Measurements from ENCODE around the gene UBTD1. TPM values are rescaled to one million over a fixed set of nuclear protein-coding genes. Genes with fewer than 3 reads are reported as not detected.

UBTD1 gene
- total RNA-seq, 2 experiments from 2014 or later: 1.6 to 2.1 TPM

DNA sequence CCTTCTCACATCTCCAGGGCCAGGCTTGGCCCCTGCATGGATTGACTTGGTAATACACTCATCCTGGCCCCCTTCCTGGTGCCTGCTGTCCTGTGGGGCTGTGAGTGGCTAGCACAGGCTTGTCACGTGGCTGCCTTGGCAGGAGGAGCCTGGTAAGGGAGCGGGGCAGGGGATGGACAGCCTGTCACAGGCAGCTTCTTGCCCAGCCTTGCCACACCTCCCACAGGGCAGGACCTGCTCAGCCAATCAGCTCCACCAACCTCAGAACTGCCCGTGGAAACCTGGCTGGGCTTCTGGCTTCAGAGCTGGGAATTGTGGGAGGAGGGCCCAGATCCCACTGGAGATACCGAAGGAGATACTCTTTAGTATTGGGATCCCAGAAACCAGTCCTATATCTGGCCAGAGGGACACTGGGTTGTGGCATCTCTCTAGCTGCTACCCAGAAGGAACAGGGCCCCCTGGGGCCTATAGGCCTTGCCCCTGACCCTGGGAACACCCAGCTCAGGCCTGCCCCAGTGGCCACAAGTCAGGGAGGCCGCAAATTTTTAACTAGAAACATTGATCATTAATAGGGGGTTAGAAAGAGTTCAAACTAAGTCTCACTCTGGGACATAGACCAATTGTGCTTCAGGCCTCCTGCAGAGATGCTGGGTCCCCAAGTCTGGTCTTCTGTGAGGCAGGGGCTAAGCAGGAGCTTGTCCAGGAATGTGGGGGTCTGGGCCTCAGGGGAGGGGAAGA is 85.5 kb downstream of the UBTD1 start, which contains the start of gene HOGA1:
Gene HOGA1 (plus strand): TSS at position 330 of the 738 bp plus-strand sequence. CDS start 315 bp downstream, at position 645.
- ChIA-PET CTCF (interaction anchor here (1.0 to 1.9 kb wide), 5 partner anchors 11 to 92 kb away, joined by 3 to 5 read pairs (median 4); partner anchors contain the start of gene ANKRD2), POLR2A (no interaction called here)
- Mint-ChIP-seq H3K9me3 (no peaks in the 10 kb centered on the region), H3K4me3 (no peak within 1 kb of the TSS), H3K4me1 (ENCODE audit: low read depth) (no peaks in the 10 kb centered on the region), H3K36me3 (ENCODE audit: low read depth) (no peaks in the 10 kb centered on the region), H3K27ac (no peak within 1 kb of the TSS), H3K27me3 (no peaks in the 10 kb centered on the region)
- DNase-seq (no peak), ATAC-seq (no peak)
- intact Hi-C loops (cut with micrococcal nuclease): no loop called here
- TF ChIP-seq, protein P1, sequence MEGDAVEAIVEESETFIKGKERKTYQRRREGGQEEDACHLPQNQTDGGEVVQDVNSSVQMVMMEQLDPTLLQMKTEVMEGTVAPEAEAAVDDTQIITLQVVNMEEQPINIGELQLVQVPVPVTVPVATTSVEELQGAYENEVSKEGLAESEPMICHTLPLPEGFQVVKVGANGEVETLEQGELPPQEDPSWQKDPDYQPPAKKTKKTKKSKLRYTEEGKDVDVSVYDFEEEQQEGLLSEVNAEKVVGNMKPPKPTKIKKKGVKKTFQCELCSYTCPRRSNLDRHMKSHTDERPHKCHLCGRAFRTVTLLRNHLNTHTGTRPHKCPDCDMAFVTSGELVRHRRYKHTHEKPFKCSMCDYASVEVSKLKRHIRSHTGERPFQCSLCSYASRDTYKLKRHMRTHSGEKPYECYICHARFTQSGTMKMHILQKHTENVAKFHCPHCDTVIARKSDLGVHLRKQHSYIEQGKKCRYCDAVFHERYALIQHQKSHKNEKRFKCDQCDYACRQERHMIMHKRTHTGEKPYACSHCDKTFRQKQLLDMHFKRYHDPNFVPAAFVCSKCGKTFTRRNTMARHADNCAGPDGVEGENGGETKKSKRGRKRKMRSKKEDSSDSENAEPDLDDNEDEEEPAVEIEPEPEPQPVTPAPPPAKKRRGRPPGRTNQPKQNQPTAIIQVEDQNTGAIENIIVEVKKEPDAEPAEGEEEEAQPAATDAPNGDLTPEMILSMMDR (IDR thresholded peaks at IDR 0.05): no peak

DNA sequence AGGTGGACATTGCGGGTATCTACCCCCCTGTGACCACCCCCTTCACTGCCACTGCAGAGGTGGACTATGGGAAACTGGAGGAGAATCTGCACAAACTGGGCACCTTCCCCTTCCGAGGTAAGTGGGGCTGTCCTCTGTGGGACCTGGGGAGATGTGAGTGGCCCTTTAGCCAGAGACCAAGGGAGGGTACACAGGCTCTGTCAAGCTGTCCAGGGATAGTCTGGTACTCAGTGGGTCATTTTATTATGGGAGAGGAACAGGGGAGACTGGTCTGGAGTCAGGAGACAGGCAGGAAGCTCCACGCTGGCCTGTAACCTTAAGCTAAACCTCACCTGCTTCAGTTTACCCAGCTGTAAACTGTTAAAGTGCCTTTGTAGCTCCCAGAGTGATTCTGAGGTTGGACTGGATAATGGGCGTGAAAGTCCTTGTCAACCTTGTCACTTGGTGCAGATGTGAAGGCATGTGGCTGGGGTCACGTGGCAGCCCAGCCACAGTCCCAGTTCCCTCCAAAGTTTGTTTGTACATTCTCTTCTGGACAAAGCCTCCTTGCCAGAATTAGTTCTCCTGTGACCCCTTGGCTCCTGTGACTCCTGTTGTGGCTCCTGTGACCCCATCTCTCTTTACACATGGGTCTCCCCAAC is 86.2 kb downstream of the UBTD1 start:
- Mint-ChIP-seq H3K9me3 (no peaks in the 10 kb centered on the region), H3K36me3 (ENCODE audit: low read depth) (no peaks in the 10 kb centered on the region), H3K4me1 (ENCODE audit: low read depth) (no peaks in the 10 kb centered on the region), H3K27ac (no peak overlapping the region), H3K4me3 (no peak overlapping the region), H3K27me3 (no peaks in the 10 kb centered on the region)
- intact Hi-C loops (cut with micrococcal nuclease): no loop called here
- ATAC-seq (no peak), DNase-seq (no peak)
- TF ChIP-seq, protein P1 (IDR thresholded peaks at IDR 0.05): no peak
- ChIA-PET POLR2A (no interaction called here), CTCF (interaction anchor here (1.4 to 1.9 kb wide), 2 partner anchors 13 to 91 kb away, joined by 4 to 5 read pairs; partner anchors contain the start of gene ANKRD2)

DNA sequence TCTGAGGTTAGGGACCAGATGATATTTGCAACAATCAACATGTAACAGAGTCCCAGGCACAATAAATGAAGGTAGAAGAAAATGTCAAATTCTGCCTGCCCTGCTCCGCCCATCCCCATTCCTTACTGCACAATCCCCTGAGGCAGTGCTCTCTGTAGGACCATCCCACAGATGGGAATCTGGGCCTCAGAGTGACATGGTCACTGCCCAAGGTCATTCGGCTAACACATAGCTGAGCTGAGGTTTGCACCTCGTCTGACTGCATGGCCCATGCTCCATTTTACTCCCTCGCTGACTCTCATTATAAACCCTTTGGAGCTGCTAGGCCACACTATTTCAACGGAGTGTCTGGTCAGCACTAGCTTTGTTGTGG is 86.7 kb downstream of the UBTD1 start:
- Mint-ChIP-seq H3K9me3 (no peaks in the 10 kb centered on the region), H3K4me1 (ENCODE audit: low read depth) (no peaks in the 10 kb centered on the region), H3K36me3 (ENCODE audit: low read depth) (no peaks in the 10 kb centered on the region), H3K27me3 (no peaks in the 10 kb centered on the region), H3K27ac (no peak overlapping the region), H3K4me3 (no peak overlapping the region)
- ATAC-seq (no peak), DNase-seq (no peak)
- ChIA-PET CTCF (interaction anchor here (1.9 kb wide), 1 partner anchor 91 kb away, joined by 4 read pairs; no protein-coding TSS in a partner anchor), POLR2A (no interaction called here)
- intact Hi-C loops (cut with micrococcal nuclease): no loop called here
- TF ChIP-seq, protein P1 (IDR thresholded peaks at IDR 0.05): no peak

DNA sequence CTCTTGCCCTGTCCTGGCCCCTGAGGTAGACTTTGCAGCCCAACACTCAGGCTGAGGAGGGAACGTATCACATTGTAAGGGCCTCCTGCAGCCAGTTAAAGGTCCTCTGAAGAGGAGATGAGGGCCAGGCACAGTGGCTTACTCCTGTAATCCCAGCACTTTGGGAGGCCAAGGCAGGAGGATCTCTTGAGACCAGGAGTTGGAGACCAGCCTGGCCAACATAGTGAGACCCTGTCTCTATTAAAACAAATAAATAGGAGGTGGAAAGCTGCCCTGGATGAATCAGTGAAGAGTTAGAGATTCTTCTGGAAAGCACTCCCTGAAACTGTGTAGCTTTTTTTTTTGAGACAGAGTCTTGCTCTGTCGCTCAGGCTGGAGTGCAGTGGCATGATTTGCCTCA is 88.5 kb downstream of the UBTD1 start:
- intact Hi-C loops (cut with micrococcal nuclease): no loop called here

More for the DNA sequence above, 88.5 kb downstream of the UBTD1 start:
- H3K27me3 Mint-ChIP-seq: no peaks in the 10 kb centered on the region
- no peak overlapping the region for H3K27ac Mint-ChIP-seq
- ATAC-seq: no peak
- CTCF ChIA-PET: interaction anchor here (1.4 kb wide), 1 partner anchor 15 kb away, joined by 6 read pairs; the partner anchor contains the start of gene ANKRD2
- H3K4me3 Mint-ChIP-seq: no peak overlapping the region
- no peaks in the 10 kb centered on the region for H3K36me3 Mint-ChIP-seq (ENCODE audit: low read depth)
- no peaks in the 10 kb centered on the region for H3K9me3 Mint-ChIP-seq
- DNase-seq: no peak
- POLR2A ChIA-PET: no interaction called here
- no peaks in the 10 kb centered on the region for H3K4me1 Mint-ChIP-seq (ENCODE audit: low read depth)
- TF ChIP-seq, protein P1 (IDR thresholded peaks at IDR 0.05): no peak
